ENCODE data around the gene FANCC. TPM values are rescaled to one million over a fixed set of nuclear protein-coding genes. Genes with fewer than 3 reads are reported as not detected.

FANCC gene
- total RNA-seq, 6 experiments from 2014 or later = 4.7 to 7.1 (median 5.7) TPM

GRCh38 chr9:95111716-95112115, 205.8 kb downstream of the FANCC start:
- DNase-seq = no peak
- no peak for TF ChIP-seq CTCF (IDR thresholded peaks at IDR 0.05)
- H3K4me3 Mint-ChIP-seq = no peak overlapping the region
- no peak overlapping the region for H3K27ac Mint-ChIP-seq
- H3K9me3 Mint-ChIP-seq = no peaks in the 10 kb centered on the region
- peaks cover 23% of the 10 kb centered on the region; the same call in 1 of the 2 replicates for H3K36me3 Mint-ChIP-seq (ENCODE audit: low read depth)
- H3K4me1 Mint-ChIP-seq (ENCODE audit: low read depth) = no peaks in the 10 kb centered on the region
- H3K27me3 Mint-ChIP-seq (ENCODE audit: insufficient read depth) = no peaks in the 10 kb centered on the region; the same call in 1 of the 2 replicates

- Mint-ChIP-seq H3K4me1 (ENCODE audit: low read depth) (no peaks in the 10 kb centered on the region), H3K27ac (no peak overlapping the region), H3K4me3 (no peak overlapping the region), H3K9me3 (no peaks in the 10 kb centered on the region), H3K36me3 (ENCODE audit: low read depth) (peaks cover 23% of the 10 kb centered on the region; the same call in 1 of the 2 replicates), H3K27me3 (ENCODE audit: insufficient read depth) (no peaks in the 10 kb centered on the region; the same call in 1 of the 2 replicates)
- no peak for TF ChIP-seq CTCF (IDR thresholded peaks at IDR 0.05)
- no peak for DNase-seq
These were observed 206.5 kb downstream of the FANCC start for GRCh38 chr9:95110921-95111525.

GRCh38 chr9:95109456-95109855, 208.1 kb downstream of the FANCC start:
- no peaks in the 10 kb centered on the region for H3K4me1 Mint-ChIP-seq (ENCODE audit: low read depth)
- H3K27me3 Mint-ChIP-seq (ENCODE audit: insufficient read depth) = no peaks in the 10 kb centered on the region; the same call in 1 of the 2 replicates
- H3K9me3 Mint-ChIP-seq = no peaks in the 10 kb centered on the region
- DNase-seq = no peak
- H3K36me3 Mint-ChIP-seq (ENCODE audit: low read depth) = peaks cover 29% of the 10 kb centered on the region; the same call in 1 of the 2 replicates
- no peak for TF ChIP-seq CTCF (IDR thresholded peaks at IDR 0.05)
- H3K4me3 Mint-ChIP-seq = no peak overlapping the region
- no peak overlapping the region for H3K27ac Mint-ChIP-seq

GRCh38 chr9:95108777-95109176, 208.7 kb downstream of the FANCC start:
- no peak overlapping the region for H3K27ac Mint-ChIP-seq
- H3K4me3 Mint-ChIP-seq = no peak overlapping the region
- TF ChIP-seq CTCF (IDR thresholded peaks at IDR 0.05) = no peak
- H3K9me3 Mint-ChIP-seq = no peaks in the 10 kb centered on the region
- DNase-seq = no peak
- H3K4me1 Mint-ChIP-seq (ENCODE audit: low read depth) = no peaks in the 10 kb centered on the region
- peaks cover 29% of the 10 kb centered on the region; the same call in 1 of the 2 replicates for H3K36me3 Mint-ChIP-seq (ENCODE audit: low read depth)
- no peaks in the 10 kb centered on the region; the same call in 1 of the 2 replicates for H3K27me3 Mint-ChIP-seq (ENCODE audit: insufficient read depth)

- no peak for DNase-seq
- no peak overlapping the region for H3K4me3 Mint-ChIP-seq
- no peaks in the 10 kb centered on the region; the same call in 1 of the 2 replicates for H3K27me3 Mint-ChIP-seq (ENCODE audit: insufficient read depth)
- TF ChIP-seq CTCF (IDR thresholded peaks at IDR 0.05) = no peak
- peaks cover 25% of the 10 kb centered on the region; the same call in 1 of the 2 replicates for H3K36me3 Mint-ChIP-seq (ENCODE audit: low read depth)
- no peaks in the 10 kb centered on the region for H3K4me1 Mint-ChIP-seq (ENCODE audit: low read depth)
- no peaks in the 10 kb centered on the region for H3K9me3 Mint-ChIP-seq
- H3K27ac Mint-ChIP-seq = no peak overlapping the region
These were observed 209.5 kb downstream of the FANCC start for GRCh38 chr9:95107976-95108375.

Measured in HFFc6 (cell line).